Fibroblast of peridontal ligament (primary cell): ENCODE measurements around the gene GPR42.
A peak's percentile ranks its signal among the peaks of the same experiment; 100 is the strongest.
"Not testable (repeated sequence)": the region's sequence is repeated elsewhere in the genome, so short reads cannot be mapped to it uniquely, and the experiment has no call there.

Source experiments
- DNase-seq: peaks from one replicate; pipeline ENCODE4 v3.0.0-alpha.2; 2010; ENCODE audit errors: extremely low read depth

Gene GPR42

GRCh38 chr19:35347171-35347929, 23.5 kb upstream of the GPR42 start, which contains the start of gene FFAR1:
Gene FFAR1 (plus strand): TSS chr19:35347902. CDS start chr19:35351552, 3,650 bp downstream.
- no peak for DNase-seq

DNA sequence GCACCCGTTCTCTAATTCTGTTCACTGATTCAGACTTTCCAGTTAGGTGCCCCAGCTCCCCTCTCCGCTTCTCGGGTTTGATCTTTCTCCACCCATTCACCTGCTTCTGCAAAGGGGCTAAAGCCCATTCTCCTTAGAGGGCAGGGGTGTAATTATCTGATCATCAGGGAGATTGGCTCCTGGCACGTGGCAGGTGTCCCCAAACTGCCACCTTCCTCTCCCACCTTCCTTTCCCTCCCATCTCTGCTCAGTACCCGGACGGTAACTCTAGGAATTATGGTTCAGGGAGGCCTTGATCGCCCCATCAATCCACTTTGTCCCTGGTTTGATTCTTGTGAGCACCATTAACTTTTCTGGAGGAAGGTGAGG, 23.0 kb upstream of the GPR42 start:
- DNase-seq, result no peak

DNA sequence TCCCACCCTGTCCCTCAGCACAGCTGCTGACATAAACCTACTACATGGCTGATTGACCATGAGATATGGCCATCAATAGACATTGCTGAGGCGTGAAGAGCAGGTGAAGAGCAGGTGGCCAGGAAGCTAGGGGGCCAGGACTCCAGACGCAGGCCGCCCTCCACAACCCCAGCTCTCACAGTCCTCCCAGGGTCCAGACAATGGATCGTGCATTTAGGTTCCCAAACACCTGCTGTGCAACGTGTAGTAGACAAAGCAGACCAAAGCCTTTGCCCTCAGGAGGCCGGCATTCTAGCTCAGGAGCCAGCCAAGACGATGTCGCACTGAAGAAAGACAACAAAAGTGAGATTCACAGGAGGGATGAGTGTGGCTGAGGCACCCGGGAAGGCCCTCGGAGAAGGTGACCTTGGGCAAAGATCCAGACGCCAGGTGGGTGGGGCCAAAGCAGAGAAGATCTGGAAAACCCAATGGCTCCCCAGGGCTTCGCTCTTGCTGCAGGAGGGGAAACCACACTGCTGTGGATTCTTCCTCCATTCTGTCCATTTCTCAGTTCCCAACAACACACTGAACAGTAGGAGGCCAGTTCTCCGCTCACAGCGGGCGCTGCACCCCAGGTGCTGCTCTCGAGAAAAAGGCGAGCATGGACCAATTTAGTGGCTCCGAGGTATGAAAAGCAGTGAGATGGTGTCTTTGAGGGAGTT, 21.8 kb upstream of the GPR42 start:
- no peak for DNase-seq

DNA sequence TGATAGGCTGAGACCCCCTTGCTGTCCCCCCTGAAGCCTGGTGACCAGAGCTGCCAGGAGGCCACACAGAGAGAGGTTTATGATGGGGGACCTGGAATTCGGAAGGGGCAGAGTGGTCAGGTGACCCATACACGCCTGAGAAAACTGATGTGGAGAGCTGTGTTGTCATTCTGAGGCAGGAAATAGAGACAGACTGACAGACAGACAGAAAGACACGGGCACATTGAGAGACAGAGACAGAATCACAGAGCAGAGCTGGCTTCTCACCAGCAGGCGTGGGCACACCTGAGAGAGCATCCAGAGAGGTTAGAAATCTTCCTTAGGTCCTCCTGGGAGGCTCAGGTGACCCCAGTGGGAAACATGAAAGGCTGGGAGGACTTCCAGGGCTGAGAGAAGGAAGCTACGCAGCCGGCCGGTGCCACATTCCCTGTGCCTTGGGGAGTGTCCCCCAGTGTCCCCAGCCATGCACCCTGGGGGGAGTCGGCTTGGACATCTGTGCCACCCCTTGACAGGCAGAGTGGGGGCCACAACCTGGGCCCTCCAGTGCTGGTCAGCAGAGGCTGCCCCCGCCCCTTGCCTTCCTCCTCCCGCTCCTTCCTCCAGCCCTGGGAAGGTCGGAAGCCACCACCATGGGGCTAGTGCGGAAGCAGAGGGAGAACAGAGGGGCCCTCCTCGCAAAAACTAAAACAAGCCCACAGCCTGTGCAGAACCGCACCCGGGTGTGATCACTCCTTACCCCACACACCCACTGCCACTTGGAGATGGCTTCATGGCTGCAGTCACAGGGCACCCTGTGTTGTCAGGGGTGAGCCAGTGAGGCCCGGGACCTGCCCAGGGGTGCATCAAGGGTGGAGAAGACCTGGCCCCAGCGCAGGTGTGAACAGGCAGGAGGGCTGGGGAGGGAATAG, 21.0 kb upstream of the GPR42 start:
- DNase-seq, result no peak

GRCh38 chr19:35350591-35350990, 20.3 kb upstream of the GPR42 start:
- DNase-seq, result no peak

DNA sequence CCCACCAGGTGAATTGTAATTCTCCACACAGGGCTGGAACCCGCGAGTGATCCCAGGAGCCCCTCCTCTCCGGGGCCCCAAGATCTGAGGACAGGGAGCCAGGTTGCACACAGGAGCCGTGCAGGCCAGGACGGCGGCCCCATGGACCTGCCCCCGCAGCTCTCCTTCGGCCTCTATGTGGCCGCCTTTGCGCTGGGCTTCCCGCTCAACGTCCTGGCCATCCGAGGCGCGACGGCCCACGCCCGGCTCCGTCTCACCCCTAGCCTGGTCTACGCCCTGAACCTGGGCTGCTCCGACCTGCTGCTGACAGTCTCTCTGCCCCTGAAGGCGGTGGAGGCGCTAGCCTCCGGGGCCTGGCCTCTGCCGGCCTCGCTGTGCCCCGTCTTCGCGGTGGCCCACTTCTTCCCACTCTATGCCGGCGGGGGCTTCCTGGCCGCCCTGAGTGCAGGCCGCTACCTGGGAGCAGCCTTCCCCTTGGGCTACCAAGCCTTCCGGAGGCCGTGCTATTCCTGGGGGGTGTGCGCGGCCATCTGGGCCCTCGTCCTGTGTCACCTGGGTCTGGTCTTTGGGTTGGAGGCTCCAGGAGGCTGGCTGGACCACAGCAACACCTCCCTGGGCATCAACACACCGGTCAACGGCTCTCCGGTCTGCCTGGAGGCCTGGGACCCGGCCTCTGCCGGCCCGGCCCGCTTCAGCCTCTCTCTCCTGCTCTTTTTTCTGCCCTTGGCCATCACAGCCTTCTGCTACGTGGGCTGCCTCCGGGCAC, 19.3 kb upstream of the GPR42 start:
- no peak for DNase-seq

GRCh38 chr19:35352177-35352447, 18.8 kb upstream of the GPR42 start:
- no peak for DNase-seq

DNA sequence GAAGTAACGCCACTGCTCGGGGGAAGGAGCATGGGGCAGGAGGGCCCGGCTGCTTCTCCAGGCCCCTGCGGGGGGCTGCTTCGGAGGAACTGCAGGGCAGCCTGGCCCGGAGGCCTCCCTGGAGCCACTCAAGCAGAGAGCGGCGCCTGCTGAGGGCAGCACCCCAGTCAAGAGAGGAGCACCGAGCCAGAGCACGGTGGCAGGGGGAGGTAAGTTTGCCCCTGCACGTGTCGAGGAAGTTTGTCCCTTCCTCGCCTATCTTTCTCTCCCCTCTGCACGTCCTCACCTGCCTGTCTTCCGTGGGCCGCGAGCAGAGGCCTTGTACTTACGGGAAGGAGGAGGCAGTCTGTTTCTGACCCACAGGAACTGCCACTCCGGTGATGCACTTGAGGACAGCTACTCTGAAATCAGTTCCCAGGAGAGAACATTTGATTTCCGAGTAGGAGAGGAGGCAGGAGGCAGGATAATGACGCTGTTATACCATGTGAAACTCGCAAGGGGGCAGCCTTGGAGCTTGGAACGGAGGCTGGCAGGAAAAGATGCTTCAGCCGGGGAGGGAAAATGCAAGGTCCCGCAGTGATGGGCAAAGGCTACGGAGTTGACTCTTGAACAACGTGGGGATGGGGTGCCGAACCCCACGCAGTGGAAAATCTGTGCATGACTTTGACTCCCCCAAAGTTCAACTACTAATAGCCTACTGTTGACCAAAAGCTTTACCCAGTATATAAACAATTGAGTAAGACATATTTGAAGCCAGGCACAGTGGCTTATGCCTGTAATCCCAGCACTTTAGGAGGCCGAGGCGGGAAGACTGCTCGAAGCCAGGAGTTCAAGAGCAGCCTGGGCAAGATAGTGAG, 18.2 kb upstream of the GPR42 start:
- peak; percentile 70 for DNase-seq

- DNase-seq, result no peak
Observed at GRCh38 chr19:35353635-35354034, 17.2 kb upstream of the GPR42 start.

GRCh38 chr19:35354898-35355297, 16.0 kb upstream of the GPR42 start:
- no peak for DNase-seq

- DNase-seq, result no peak
Observed at GRCh38 chr19:35355791-35356460, 14.9 kb upstream of the GPR42 start.

GRCh38 chr19:35357867-35358573, 12.8 kb upstream of the GPR42 start, which contains the start of gene FFAR3:
Gene FFAR3 (plus strand): TSS chr19:35358460. CDS start chr19:35358891, 431 bp downstream.
- peak; percentile 8 for DNase-seq

DNA sequence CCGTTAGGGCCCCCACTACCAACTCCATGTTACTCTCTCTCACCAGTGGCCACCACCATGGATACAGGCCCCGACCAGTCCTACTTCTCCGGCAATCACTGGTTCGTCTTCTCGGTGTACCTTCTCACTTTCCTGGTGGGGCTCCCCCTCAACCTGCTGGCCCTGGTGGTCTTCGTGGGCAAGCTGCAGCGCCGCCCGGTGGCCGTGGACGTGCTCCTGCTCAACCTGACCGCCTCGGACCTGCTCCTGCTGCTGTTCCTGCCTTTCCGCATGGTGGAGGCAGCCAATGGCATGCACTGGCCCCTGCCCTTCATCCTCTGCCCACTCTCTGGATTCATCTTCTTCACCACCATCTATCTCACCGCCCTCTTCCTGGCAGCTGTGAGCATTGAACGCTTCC, 12.0 kb upstream of the GPR42 start:
- not testable (repeated sequence) for DNase-seq

- DNase-seq, result not testable (repeated sequence)
Observed at GRCh38 chr19:35359395-35359794, 11.5 kb upstream of the GPR42 start.

DNA sequence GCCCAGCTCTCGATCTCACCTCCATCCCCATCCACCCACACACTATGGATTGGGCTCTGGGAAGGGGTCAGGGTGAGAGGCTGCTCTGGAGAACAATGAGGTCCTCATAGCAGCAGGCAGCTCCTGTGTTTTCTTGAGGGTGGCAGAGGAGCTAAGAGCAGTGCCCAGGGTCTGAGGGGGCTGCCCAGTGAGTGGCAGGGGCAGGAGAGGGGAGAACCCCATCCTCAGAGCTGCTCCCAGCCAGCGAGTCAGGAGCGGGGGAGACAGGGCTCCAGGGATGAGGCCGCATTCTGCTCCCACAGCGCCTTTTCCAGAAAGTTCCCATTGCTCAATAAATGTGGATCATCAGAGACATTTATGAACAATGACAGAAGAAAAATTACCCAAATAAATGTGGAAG, 10.8 kb upstream of the GPR42 start:
- DNase-seq, result not testable (repeated sequence)

DNA sequence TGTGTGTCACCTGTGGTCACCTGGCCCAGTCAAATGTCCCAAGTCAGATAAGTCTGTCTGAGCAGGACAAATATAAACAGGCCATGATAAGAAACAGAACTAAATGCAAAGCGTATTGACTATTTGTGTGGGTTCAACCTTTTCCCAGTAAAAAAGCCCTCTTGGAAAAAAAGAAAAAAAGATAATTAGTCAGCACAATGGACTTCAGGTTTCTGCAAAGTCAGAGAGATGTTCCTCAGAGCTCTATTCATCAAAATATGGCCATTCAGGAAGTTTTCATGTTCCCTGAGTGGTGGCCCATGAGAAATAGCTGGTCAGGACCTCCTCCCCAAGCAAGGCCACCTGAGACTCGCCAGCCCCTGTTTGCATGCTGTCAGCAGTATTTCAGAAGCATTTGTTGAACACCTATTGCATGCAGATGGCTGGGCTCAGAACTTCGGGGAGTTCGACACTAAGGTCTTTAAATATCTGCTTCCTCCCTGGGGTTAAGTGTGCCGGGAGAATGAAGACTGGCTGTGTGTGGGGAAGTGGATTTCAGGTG, 9.9 kb upstream of the GPR42 start:
- no peak for DNase-seq

DNA sequence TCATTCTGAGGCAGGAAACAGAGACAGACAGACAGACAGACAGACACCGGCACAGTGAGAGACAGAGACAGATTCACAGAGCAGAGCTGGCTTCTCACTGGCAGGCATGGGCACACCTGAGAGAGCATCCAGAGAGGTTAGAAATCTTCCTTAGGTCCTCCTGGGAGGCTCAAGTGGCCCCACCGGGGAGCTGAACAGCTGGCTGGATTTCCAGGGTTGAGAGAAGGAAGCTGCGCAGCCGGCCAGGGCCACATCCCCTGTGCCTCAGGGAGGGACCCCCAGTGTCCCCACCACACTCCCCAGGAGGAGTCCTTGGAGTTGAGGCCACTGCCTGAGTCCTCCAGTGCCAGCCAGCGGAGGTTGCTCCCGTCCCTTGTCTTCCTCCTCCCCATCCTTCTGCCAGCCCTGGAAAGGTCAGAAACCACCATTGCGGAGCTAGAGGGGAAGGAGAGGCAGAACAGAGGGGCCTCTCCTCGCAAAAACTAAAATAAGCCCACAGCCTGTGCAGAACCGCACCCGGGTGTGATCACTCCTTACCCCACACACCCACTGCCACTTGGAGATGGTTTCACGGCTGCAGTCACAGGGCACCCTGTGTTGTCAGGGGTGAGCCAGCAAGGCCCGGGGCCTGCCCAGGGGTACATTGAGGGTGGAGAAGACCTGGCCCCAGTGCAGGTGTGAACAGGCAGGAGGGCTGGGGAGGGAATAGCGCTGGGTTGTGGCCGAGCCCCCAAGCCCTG, 8.4 kb upstream of the GPR42 start:
- DNase-seq, result no peak

DNA sequence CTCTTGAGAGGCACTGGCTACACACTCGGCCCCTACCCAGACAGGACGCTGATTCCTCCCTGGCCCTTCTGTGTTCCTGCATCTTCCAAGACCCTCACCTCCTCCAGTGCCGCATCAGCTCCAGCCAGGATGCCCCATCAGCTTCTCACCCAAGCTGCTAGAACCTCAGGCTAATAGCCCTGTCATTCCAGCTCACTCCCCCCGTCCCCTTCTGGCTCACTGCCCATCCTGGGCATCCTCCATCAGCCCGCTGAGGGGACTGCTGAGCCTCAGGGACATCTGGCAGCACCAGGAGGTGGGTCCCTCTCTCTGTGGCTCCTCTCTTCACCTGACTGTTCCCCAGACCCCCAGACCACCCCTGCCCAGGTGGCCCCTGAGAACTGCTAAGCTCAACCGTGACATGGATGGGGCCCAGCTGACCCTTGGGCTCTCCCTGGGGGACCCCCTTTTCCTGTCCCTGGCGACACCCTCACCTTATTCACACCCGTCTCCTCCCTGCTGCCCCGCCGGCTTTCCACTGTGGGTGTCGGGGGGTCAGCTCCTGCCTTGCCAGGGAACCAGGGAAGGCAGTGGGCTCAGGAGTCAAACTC, 7.8 kb upstream of the GPR42 start:
- DNase-seq, result no peak
